CD4-positive, alpha-beta T cell treated with Interleukin-12 subunit alpha and Interleukin-12 subunit beta, for 1 hour (primary cell): Measurements from ENCODE around the gene KRTAP9-4.
"Not testable (repeated sequence)": the region's sequence is repeated elsewhere in the genome, so short reads cannot be mapped to it uniquely, and the experiment has no call there.

Source experiments
- DNase-seq: peaks from one replicate; pipeline ENCODE4 v3.0.0-alpha.2; 2020

The KRTAP9-4 gene, protein sequence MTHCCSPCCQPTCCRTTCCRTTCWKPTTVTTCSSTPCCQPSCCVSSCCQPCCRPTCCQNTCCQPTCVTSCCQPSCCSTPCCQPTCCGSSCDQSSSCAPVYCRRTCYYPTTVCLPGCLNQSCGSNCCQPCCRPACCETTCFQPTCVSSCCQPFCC

DNA sequence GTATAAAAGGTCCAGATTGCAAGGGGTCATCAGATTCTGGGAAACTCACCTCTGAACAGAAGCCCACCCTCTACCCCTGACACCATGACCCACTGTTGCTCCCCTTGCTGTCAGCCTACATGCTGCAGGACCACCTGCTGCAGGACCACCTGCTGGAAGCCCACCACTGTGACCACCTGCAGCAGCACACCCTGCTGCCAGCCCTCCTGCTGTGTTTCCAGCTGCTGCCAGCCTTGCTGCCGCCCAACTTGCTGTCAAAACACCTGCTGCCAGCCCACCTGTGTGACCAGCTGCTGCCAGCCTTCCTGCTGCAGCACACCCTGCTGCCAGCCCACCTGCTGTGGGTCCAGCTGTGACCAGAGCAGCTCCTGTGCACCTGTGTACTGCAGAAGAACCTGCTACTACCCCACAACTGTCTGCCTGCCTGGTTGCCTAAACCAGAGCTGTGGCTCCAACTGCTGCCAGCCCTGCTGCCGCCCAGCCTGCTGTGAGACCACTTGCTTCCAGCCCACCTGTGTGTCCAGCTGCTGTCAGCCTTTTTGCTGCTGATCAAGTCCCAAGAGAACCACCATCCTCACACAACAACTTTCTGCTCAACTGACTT, at the start of gene KRTAP9-4:
Gene KRTAP9-4 (plus strand): TSS at position 51 of the 604 bp plus-strand sequence. CDS start 34 bp downstream, at position 85.
- not testable (repeated sequence) for DNase-seq

DNA sequence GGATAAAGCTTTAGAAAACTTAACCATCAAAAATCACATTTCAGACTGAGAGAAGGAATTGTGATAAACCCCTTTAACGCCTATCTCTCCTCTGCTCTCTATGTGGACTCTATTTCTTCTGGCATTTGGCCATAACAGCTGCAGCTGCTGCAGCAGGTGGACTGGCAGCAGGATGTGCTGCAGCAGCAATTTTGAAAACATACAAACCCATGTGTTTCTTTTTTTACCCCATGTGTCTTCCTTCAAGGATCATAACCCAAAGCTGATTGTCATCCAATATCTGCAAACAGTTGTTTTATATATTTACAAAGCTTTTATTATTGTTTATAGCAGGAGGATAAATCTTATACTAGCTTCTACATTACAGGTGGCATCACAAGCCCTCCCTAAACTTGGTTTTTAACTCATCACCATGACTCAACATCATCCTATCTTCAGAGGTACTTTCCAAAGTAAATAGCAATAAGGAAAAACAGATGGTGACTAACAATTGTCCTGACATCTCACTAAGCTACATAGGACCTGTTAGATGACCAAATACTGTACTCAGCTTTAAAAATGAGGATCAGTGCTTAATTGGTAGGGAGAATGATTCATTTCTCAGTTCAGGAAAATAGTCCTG, 37.5 kb upstream of the KRTAP9-4 start:
- DNase-seq: no peak

DNA sequence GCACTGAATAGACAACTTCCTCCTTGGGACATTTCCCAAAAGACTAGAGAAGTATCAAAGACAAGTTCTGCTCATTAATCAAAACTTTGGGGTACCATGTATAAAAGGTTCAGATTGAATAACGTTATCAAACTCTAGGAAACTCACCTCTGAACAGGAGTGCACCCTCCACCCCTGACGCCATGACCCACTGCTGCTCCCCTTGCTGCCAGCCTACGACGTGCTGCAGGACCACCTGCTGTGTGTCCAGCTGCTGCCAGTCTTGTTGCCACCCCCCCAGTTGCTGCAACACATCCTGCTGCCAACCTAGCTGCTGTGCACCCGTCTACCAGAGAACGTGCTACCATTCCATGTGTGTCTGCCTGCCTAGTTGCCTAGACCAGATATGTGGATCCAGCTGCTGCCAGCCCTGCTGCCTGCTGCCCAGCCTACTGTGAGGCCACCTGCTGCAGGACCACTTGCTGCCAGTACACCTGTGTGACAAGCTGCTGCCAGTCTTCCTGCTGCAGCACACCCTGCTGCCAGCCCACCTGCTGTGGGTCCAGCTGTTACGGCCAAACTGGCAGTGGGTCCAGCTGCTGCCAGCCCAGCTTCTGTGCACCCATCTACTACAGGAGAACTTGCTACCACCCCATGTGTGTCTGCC, 36.8 kb upstream of the KRTAP9-4 start:
- no peak for DNase-seq

DNA sequence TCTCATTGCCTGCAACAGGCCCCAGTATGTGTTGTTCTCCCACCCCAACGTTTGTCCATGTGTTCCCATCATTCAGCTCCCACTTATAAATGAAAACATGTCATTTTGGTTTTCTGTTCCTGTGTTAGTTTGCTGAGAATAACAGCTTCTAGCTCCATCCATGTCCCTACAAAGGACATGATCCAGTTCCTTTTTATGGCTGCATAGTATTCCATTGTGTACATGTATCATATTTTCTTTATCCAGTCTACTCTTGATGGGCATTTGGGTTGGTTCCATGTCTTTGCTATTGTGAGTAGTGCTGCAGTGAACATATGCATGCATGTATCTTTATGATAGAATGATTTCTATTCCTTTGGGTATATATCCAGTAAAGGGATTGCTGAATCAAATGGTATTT, 33.8 kb upstream of the KRTAP9-4 start:
- DNase-seq: no peak

DNA sequence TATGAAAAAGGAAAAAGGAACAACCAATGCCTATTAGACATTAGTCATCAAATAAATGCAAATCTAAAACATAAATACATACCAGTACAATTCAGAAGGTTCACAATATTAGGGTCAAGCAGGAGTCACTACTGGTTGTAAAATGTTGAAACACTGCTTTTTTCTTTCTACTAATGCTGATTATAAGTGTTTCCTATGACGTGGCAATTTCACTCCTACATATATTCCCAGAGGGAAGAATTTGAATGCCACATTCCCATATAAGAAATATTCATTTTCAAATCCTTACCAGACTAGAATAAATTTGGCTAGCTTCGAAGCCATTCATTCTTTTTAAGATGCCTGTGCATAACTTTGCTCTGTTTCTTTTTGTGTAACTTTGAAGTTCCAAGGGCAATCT, 25.7 kb upstream of the KRTAP9-4 start:
- DNase-seq: no peak

DNA sequence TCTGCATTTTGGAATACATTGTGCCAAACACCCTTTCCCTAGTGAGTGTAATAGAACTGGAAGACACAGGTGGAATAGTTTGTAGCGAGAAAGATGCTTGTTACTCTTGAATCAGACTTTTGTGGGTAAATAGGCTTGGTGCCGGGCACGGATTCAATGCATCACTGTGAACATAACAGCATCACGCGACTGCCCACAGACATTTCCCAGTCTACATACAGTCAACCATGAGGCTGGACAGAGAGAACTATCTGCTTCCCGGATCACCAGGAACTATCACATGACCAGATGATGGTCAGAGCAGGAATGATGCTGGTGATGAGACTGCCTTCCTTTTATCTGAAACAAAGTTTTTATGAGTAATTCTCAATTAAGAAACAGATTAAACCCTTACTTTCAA, 23.4 kb upstream of the KRTAP9-4 start:
- DNase-seq: no peak

DNA sequence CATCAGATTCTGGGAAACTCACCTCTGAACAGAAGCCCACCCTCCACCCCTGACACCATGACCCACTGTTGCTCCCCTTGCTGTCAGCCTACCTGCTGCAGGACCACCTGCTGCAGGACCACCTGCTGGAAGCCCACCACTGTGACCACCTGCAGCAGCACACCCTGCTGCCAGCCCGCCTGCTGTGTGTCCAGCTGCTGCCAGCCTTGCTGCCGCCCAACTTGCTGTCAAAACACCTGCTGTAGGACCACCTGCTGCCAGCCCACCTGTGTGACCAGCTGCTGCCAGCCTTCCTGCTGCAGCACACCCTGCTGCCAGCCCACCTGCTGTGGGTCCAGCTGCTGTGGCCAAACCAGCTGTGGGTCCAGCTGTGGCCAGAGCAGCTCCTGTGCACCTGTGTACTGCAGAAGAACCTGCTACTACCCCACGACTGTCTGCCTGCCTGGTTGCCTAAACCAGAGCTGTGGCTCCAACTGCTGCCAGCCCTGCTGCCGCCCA, 22.8 kb upstream of the KRTAP9-4 start, which contains the start of gene KRTAP9-2:
Gene KRTAP9-2 (plus strand): TSS at position 51 of the 498 bp plus-strand sequence. CDS start 7 bp downstream, at position 58.
- not testable (repeated sequence) for DNase-seq

DNA sequence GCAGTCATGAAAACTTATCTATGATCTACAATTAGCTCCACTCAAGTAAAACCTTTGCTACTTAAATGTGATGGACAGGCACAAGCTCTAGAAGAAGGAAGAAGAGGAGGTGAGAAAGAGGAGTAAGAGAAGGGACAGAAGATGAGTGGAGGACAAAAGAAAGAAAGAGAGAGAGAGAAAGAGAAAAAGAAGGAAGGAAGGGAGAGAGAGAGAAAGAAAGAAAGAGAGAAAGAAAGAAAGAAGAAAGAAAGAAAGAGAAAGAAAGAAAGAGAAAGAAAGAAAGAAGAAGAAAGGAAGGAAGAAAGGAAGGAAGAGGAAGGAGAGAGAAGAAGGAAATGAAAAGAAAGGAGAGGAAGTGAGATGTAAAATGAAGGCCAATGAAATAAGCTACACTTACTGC, 19.4 kb upstream of the KRTAP9-4 start:
- no peak for DNase-seq

DNA sequence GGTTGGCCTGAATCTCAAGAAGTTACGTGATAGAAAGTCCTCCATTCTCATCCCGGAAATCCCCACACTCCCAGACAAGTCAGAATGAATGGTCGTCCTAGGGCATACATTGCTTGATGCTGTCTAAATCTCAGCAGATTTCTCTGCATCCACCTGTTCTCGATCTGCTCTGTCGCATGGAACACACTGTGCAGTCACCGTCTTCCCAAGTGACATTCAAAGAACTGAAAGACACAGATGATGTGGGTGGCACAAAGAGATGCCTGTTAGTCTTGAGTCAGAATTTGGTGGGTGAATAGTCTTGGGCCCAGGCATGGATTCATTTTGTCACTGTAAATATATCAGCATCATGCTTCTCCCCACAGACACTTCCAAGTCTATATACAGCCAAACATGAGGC, 17.8 kb upstream of the KRTAP9-4 start:
- no peak for DNase-seq

DNA sequence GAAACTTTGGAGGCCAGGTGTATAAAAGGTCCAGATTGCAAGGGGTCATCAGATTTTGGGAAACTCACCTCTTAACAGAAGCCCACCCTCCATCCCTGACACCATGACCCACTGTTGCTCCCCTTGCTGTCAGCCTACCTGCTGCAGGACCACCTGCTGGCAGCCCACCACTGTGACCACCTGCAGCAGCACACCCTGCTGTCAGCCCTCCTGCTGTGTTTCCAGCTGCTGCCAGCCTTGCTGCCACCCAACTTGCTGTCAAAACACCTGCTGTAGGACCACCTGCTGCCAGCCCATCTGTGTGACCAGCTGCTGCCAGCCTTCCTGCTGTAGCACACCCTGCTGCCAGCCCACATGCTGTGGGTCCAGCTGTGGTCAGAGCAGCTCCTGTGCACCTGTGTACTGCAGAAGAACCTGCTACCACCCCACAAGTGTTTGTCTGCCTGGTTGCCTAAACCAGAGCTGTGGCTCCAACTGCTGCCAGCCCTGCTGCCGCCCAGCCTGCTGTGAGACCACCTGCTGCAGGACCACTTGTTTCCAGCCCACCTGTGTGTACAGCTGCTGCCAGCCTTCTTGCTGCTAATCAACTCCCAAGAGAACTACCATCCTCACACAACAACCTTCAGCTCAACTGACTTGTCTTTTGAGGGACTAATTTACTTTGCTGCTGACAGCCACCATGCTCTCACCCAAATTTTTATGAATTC, 16.9 kb upstream of the KRTAP9-4 start, which contains the start of gene KRTAP9-3:
Gene KRTAP9-3 (plus strand): TSS at position 51 of the 707 bp plus-strand sequence. CDS start 53 bp downstream, at position 104.
- DNase-seq: not testable (repeated sequence)

DNA sequence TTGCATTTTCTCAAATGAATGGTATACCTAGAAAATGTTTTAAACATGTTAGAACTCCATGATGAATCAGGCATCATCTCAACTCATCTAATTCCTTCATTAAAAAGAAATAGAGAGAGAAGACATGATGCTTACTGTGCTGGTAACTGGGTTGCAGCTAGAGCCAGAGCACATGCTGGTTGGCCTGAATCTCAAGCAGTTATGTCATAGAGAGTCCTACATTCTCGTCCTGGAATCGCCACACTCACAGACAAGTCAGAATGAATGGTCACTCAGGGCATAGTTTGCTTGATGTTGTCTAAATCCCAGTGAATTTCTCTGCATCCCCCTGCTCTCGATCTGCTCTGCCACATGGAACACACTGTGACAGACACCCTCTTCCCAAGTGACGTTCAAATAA, 12.4 kb upstream of the KRTAP9-4 start:
- not testable (repeated sequence) for DNase-seq

DNA sequence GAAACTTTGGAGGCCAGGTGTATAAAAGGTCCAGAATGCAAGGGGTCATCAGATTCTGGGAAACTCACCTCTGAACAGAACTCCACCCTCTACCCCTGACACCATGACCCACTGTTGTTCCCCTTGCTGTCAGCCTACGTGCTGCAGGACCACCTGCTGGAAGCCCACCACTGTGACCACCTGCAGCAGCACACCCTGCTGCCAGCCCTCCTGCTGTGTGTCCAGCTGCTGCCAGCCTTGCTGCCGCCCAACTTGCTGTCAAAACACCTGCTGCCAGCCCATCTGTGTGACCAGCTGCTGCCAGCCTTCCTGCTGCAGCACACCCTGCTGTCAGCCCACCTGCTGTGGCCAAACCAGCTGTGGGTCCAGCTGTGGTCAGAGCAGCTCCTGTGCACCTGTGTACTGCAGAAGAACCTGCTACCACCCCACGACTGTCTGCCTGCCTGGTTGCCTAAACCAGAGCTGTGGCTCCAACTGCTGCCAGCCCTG, 11.5 kb upstream of the KRTAP9-4 start, which contains the start of gene KRTAP9-8:
Gene KRTAP9-8 (plus strand): TSS at position 51 of the 489 bp plus-strand sequence. CDS start 53 bp downstream, at position 104.
- not testable (repeated sequence) for DNase-seq

DNA sequence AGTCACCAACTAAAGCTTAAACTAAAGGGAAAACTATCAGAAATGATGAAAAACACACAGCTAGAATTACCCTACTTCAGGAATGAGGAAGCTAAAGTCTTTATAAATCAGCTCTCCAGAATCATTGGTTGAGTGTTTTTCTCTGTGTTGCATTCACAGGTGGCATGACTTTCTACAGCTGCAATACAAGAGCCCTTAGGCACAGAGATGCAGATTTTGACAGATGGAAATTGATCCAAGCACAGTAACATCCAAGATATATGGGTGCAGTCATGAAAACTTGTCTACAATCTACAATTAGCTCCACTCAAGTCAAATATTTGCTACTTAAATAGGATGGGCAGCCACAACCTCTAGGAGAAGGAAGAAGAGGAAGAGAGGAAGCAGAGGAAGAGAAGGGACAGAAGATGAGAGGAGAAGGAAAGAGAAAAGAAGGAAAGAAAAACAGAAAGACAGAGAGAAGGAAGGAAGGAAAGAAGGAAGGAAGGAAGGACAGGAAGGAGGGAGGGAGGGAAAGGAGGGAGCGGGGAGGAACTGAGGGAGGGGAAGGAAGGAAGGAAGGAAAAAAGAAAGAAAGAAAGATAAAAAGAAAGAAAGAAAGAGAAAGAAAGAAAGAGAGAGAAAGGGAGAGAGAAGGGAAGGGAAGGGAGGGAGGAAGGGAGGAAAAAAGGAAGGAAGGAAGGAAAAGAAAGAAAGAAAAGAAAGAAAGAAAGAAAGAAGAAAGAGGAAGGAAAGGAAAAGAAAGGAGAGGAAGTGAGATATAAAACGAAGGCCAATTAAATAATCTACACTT, 2.3 kb upstream of the KRTAP9-4 start:
- not testable (repeated sequence) for DNase-seq

DNA sequence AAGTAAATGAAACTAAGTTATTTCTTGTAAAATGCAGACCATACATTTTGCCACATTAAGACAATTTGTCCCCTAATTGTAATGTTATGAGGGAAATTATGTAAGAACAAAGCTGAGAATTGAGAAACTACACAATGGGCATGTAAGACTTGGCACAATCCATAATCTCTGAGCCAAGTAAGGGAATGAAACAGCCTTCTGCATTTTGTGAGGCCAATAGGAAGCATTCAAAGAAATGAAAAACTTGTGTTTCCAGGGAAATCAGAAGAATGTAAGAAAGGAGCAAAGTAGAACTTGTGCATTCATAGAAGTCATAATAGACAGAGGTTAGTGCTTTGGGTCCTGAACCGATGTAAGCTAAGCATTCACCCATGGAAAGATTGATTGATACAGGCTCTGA, 1.8 kb downstream of the KRTAP9-4 start:
- DNase-seq: no peak

DNA sequence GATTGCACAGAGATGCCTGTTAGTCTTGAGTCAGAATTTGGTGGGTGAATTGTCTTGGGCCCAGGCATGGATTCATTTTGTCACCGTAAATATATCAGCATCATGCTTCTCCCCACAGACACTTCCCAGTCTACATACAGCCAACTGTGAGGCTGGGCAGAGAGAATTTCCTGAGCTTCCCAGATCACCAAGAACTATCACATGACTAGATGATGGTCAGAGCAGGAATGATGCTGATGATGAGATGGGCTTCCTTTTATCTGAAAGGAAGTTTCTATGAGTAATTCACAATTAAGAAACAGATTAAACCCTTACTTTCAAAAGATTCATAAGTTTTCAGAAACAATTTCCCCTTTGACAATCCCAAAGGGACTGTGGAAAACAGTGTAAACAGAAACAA, 5.4 kb downstream of the KRTAP9-4 start:
- no peak for DNase-seq

DNA sequence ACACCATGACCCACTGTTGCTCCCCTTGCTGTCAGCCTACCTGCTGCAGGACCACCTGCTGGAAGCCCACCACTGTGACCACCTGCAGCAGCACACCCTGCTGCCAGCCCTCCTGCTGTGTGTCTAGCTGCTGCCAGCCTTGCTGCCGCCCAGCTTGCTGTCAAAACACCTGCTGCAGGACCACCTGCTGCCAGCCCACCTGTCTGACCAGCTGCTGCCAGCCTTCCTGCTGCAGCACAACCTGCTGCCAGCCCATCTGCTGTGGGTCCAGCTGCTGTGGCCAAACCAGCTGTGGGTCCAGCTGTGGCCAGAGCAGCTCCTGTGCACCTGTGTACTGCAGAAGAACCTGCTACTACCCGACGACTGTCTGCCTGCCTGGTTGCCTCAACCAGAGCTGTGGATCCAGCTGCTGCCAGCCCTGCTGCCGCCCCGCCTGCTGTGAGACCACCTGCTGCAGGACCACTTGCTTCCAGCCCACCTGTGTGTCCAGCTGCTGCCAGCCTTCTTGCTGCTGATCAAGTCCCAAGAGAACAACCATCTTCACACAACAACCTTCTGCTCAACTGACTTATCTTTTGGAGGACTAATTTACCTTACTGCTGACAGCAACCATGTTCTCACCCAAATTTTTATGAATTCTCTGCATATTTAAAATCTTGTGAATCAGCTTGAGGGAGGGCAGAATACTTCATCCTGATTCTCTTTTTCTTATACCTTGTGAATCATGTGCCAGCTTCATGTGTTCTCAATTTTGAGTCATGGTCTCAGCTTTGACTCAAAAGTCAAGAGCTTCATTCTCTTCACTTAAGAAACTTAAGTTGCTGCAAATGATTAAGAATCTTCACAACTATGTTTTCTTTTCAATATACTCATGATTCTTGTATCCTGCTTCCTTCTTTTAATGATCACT, 6.1 kb downstream of the KRTAP9-4 start, which contains the start of gene KRTAP9-9:
Gene KRTAP9-9 (plus strand): TSS at position 4 of the 910 bp plus-strand sequence.
- not testable (repeated sequence) for DNase-seq

DNA sequence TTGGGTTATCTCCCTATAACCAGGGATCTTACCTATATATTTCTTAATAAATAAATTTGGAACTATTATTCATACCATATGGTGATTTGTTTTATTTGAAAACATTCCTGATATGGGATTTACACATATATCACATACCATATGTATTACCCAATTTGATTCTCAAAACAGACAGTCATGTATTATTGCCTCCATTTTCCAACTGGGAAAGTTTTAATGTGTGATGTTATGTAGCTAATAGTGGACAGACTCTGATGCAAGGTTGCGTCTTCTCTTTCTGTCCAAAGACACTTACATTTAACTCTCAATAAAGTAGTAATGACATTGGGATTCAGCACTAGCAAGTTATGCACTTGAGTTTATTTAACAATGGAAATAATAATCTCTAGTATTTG, 6.8 kb downstream of the KRTAP9-4 start:
- DNase-seq: no peak

DNA sequence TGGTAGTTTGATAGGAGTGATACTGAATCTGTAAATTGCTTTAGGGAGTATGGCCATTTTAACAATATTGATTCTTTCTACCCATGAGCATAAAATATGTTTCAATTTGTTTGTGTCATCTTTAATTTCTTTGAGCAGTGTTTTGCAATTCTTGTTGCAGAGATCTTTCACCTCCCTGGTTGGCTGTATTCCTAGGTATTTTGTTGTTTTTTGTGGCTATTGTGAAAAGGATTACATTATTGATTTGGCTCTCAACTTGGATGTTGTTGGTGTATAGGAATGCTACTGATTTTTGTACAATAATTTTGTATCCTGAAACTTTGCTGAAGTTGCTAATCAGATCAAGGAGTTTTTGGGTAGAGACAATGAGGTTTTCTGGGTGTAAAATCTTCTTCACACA, 8.9 kb downstream of the KRTAP9-4 start:
- DNase-seq: no peak

DNA sequence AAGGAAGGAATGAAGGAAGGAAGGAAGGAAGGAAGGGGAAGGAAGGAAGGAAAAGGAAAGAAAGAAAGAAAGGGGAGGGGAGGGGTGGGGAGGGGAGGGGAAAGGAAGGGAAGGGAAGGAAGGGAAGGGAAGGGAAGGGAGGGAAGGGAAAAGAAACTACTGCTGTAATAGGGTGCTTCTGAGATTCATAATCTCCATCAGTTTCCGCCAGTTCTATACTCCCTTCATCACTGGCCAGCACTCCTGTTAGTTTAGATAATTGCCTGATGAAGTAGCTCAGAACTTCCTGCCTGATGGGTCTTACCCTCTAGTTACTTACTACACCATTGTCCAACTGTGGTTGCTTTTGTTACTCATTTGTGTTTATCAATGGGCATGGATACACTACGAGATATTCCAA, 13.7 kb downstream of the KRTAP9-4 start:
- DNase-seq: no peak

DNA sequence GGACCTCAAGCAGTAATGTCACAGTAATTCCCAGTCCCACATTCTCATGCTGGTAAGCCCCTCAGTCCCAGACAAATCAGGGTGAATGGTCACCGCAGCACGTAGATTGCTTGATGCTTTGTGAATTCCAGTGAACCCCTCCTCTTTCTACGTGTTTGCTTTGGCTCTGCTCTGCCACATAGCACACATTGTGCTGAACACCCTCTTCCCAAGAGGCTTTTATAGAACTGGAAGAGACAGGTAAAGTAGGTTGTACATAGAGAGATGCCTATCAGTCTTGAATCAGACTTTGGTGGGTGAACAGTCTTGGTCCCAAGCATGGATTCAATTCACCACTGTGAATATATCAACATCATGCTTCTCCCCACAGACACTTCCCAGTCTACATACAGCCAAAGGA, 15.1 kb downstream of the KRTAP9-4 start:
- DNase-seq: no peak
